ENCODE data around the gene PSG7. TPM values are rescaled to one million over a fixed set of nuclear protein-coding genes. Genes with fewer than 3 reads are reported as not detected.
"Not testable (repeated sequence)": the region's sequence is repeated elsewhere in the genome, so short reads cannot be mapped to it uniquely, and the experiment has no call there.

PSG7 gene
- not detected for total RNA-seq
- polyA plus RNA-seq = not detected
- long read RNA-seq, donor 1 = 0 reads
- long read RNA-seq, donor 2 = 0 reads

DNA sequence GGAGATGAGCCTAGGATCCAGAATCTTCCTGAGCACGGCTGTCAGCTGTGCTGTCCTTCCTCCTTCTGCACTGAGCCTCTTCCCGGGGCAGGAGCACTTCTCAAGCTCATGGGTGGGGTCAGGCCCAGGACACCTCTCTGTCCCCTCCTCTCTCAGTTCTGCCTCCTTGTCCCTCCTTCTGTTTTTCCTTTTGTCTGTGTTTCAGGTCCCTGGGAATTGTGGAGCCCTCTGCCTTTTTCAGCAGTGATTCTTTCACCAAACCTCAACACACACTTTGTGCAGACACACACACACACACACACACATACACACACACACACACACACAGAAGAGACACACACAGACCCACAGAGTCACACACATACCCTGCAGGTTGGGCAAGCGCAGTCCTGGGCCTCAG, at the start of gene PSG7:
TSS of gene PSG7 (minus strand) at position 101 of the 400 bp plus-strand sequence. CDS start 131 bp downstream, outside the sequence.
- intact Hi-C loops (cut with DNase I; ENCODE audit: low total_unique reads); H3K36me3 ChIP-seq; H3K9me3 ChIP-seq; H3K27ac ChIP-seq; H3K27me3 ChIP-seq (replicated peaks in 1 of 7); H3K4me1 ChIP-seq; DNase-seq; H3K4me3 ChIP-seq: not testable (repeated sequence)
- whole genome bisulfite sequencing, 5 donors = 76 to 84% (median 78%) methylated on average over 3 of the region's 3 CpGs

DNA sequence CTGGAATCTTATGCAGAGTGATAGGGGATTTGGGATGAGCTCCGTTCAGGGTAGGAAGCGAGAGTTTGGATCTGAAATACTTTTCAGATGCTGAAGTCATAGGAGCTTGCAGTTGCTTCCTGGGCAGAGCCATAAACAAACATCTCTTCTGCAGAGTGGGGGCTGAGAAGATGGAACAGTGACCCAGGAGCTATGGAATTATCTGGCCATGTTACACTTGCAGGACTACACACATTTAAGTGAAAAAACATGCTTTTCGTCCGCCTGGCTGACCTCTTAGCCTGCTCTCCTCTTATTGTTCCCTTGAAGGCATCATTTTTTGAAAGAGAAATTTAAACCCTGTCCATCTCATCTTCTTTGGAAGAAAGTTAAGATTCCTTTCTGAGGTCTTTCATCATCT, 48.6 kb upstream of the PSG7 start:
- intact Hi-C loops (cut with DNase I; ENCODE audit: low total_unique reads) = no loop called here
- no peaks in the 10 kb centered on the region for H3K36me3 ChIP-seq
- H3K27ac ChIP-seq = no peak overlapping the region
- no peak overlapping the region for H3K4me3 ChIP-seq
- 51 to 81% (median 69%) methylated on average over 4 of the region's 4 CpGs for WGBS, 5 donors
- H3K9me3 ChIP-seq = peaks cover 0 to 9% (median 0%) of the 10 kb centered on the region in 8 donors
- peaks cover 0 to 7% (median 0%) of the 10 kb centered on the region in 7 donors for H3K27me3 ChIP-seq (replicated peaks in 1 of 7)
- TF ChIP-seq, protein P1, sequence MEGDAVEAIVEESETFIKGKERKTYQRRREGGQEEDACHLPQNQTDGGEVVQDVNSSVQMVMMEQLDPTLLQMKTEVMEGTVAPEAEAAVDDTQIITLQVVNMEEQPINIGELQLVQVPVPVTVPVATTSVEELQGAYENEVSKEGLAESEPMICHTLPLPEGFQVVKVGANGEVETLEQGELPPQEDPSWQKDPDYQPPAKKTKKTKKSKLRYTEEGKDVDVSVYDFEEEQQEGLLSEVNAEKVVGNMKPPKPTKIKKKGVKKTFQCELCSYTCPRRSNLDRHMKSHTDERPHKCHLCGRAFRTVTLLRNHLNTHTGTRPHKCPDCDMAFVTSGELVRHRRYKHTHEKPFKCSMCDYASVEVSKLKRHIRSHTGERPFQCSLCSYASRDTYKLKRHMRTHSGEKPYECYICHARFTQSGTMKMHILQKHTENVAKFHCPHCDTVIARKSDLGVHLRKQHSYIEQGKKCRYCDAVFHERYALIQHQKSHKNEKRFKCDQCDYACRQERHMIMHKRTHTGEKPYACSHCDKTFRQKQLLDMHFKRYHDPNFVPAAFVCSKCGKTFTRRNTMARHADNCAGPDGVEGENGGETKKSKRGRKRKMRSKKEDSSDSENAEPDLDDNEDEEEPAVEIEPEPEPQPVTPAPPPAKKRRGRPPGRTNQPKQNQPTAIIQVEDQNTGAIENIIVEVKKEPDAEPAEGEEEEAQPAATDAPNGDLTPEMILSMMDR (IDR thresholded peaks at IDR 0.05 in 8 of 11, conservative IDR thresholded peaks at IDR 0.05 in 3 of 11) = no peak
- no peak for TF ChIP-seq POLR2AphosphoS5 (IDR thresholded peaks at IDR 0.05)
- no peak for TF ChIP-seq POLR2A (IDR thresholded peaks at IDR 0.05)
- no peak for DNase-seq
- H3K4me1 ChIP-seq = no peaks in the 10 kb centered on the region

DNA sequence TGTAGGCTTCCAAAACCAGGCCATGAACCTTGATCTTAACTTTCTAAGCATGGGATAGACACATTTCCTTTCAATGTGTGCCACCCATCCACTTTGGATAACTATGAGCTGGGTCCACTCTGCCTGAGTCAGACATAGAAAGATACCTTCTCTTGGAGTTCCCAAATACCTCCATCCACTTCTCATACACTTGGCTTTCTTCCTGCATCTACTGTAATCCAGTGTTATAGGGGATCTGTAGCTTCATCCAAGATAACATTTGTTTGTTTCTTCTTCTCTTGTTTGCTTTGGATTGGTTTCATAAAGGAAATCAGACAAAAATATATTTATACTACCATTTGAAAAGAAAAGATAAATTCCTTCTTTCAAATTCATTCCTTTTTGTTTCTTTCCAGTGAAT, 45.1 kb upstream of the PSG7 start:
- DNase-seq; H3K36me3 ChIP-seq; H3K27ac ChIP-seq; H3K9me3 ChIP-seq; intact Hi-C loops (cut with DNase I; ENCODE audit: low total_unique reads); H3K27me3 ChIP-seq (replicated peaks in 1 of 7); H3K4me3 ChIP-seq; H3K4me1 ChIP-seq: not testable (repeated sequence)

DNA sequence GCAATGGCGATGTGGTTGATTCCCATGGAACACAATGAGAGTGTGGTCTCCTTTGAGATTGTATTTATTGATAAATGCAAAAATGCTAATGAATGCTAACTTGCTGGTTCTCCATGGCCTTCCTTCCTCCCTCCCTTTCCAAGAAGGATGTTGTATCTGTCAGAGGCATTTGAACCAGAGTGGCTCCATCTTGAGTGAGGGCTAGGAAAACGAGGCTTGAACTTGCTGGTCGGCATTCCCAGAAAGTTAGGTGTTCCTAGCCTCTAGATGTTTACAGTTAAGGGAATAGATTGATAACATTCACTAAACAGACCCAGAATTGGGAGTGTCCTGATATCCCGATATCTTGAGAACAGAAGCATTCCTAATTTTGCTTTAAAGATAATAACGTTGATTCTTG, 34.4 kb upstream of the PSG7 start:
- WGBS, 5 donors = 86 to 96% (median 91%) methylated on average over 5 of the region's 5 CpGs
- DNase-seq; H3K27me3 ChIP-seq (replicated peaks in 1 of 7); H3K4me1 ChIP-seq; H3K36me3 ChIP-seq; intact Hi-C loops (cut with DNase I; ENCODE audit: low total_unique reads); H3K27ac ChIP-seq; H3K4me3 ChIP-seq: not testable (repeated sequence)
- peaks cover 0 to 11% (median 0%) of the 10 kb centered on the region in 8 donors for H3K9me3 ChIP-seq

DNA sequence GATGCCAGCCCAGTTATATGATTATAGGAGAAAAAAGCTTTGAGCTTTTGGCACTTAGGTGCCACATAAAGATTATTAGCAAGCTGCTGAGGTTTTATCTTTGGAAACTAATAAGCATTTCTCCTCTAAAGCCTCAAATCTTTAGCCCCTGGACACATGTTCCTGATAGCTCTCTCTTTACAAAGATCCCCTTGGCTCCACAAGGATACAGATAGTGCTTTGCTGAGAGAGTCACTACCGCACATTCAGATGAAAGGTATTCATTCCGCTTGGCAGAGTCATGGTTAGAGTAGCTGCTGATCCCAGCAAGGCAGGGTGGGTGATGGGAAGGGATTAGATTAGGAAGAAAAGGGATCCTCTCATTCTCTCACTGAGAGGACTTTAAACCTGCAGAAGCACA, 28.2 kb upstream of the PSG7 start:
- Histone ChIP-seq H3K36me3 (no peaks in the 10 kb centered on the region), H3K27me3 (replicated peaks in 1 of 7) (no peaks in the 10 kb centered on the region), H3K4me3 (no peak overlapping the region), H3K4me1 (no peaks in the 10 kb centered on the region), H3K27ac (no peak overlapping the region), H3K9me3 (peaks cover 0 to 11% (median 0%) of the 10 kb centered on the region in 8 donors)
- 88 to 96% (median 94%) methylated on average over 2 of the region's 2 CpGs for WGBS, 5 donors
- intact Hi-C loops (cut with DNase I; ENCODE audit: low total_unique reads) = no loop called here
- TF ChIP-seq POLR2A (IDR thresholded peaks at IDR 0.05) (no peak), POLR2AphosphoS5 (IDR thresholded peaks at IDR 0.05) (no peak)
- TF ChIP-seq, protein P1 (IDR thresholded peaks at IDR 0.05 in 8 of 11, conservative IDR thresholded peaks at IDR 0.05 in 3 of 11) = no peak
- no peak for DNase-seq

DNA sequence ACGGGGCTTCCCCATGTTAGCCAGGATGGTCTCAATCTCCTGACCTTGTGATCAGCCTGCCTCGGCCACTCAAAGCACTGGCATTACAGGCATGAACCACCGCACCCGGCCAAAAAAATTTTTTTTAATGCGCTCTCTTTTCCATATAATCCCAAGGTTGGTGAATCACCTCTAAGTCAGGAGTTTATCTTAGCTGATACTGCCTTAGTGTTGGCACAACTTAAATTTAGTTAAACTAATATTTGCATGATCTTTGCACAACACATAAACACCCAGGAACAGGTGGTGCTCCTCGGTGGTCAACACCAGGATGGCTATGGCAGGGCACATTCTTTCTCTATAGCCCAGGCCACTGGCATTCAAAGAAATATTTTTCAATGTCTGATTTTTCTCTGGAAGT, 24.1 kb upstream of the PSG7 start:
- Histone ChIP-seq H3K27ac (no peak overlapping the region), H3K4me1 (no peaks in the 10 kb centered on the region), H3K4me3 (no peak overlapping the region), H3K27me3 (replicated peaks in 1 of 7) (no peaks in the 10 kb centered on the region), H3K9me3 (peaks cover 0 to 18% (median 0%) of the 10 kb centered on the region in 8 donors), H3K36me3 (no peaks in the 10 kb centered on the region)
- 80 to 93% (median 88%) methylated on average over 6 of the region's 6 CpGs for WGBS, 5 donors
- intact Hi-C loops (cut with DNase I; ENCODE audit: low total_unique reads) = no loop called here
- DNase-seq = no peak
- TF ChIP-seq, protein P1 (IDR thresholded peaks at IDR 0.05 in 8 of 11, conservative IDR thresholded peaks at IDR 0.05 in 3 of 11) = no peak
- TF ChIP-seq POLR2A (IDR thresholded peaks at IDR 0.05) (no peak), POLR2AphosphoS5 (IDR thresholded peaks at IDR 0.05) (no peak)

DNA sequence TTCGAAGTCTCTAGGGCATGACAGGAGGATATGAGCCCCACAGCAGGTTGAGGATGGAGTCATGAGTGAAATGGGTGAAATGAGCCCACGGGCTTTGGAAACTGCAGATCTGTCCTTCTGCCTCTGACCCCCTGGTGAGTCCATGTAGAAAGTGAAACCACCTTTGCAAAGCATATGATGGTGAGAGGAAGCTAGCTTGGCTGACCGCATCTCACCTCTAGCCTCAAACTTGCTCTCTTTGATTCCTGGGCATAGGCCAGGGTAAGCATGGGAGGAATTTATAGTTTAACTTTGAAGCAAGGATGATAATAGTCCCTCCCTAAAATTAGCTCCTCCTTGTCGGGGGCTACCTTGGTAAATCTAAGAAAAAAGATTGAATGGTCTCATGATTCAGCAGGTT, 15.1 kb upstream of the PSG7 start:
- DNase-seq; H3K4me3 ChIP-seq; H3K27me3 ChIP-seq (replicated peaks in 1 of 7); H3K4me1 ChIP-seq; intact Hi-C loops (cut with DNase I; ENCODE audit: low total_unique reads); H3K27ac ChIP-seq; H3K36me3 ChIP-seq; H3K9me3 ChIP-seq: not testable (repeated sequence)
- WGBS, 5 donors = 65 to 74% (median 72%) methylated on average over 4 of the region's 4 CpGs

DNA sequence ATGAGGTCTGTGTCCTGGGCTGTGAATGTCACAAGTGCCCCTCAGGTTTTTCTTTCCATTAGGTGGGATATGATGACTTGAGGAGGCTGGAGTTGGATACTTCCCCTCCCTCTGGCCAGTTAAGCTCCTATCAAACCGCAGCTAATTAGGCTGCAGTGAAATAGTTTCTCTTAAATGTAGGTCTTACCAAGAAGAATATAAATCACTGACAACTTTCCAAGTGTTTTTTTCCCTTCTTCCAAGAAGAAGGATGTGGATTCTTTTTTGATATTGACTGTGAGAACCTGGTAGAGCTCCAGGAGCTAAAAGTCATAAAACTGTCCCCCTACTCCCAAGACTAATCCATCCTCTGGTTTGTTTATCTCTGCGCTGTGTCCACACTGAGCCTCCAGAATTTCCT, 14.5 kb upstream of the PSG7 start:
- H3K27ac ChIP-seq; H3K4me3 ChIP-seq; H3K9me3 ChIP-seq; H3K27me3 ChIP-seq (replicated peaks in 1 of 7); DNase-seq; H3K4me1 ChIP-seq; H3K36me3 ChIP-seq; intact Hi-C loops (cut with DNase I; ENCODE audit: low total_unique reads): not testable (repeated sequence)
- WGBS, 5 donors = 48 to 80% (median 72%) methylated on average over 2 of the region's 2 CpGs

Measured in spleen (tissue), 13 donors.